GM23338 (cell line): ENCODE measurements around the gene ZNF142. TPM values are rescaled to one million over a fixed set of nuclear protein-coding genes. Genes with fewer than 3 reads are reported as not detected.

Source experiments
- EZH2 ChIP-seq: fragments of 200-600 bp; sonication (generic); IDR thresholded peaks from one replicate; pipeline ENCODE4 v1.8.0; 2017; ENCODE audit warnings: antibody characterized with exemption, mild to moderate bottlenecking, low read depth; ENCODE audit not compliant: unreplicated experiment
- NANOG ChIP-seq: IDR thresholded peaks from 2 replicates; pipeline ENCODE4 v1.6.1; 2016; ENCODE audit warnings: antibody characterized with exemption, borderline replicate concordance
- ZNF462 ChIP-seq: fragments of 250-450 bp; sonication (Bioruptor Pico); IDR thresholded peaks from 2 replicates; pipeline ENCODE4 v1.5.0; 2020; ENCODE audit warnings: mild to moderate bottlenecking, moderate library complexity
- polyA plus RNA-seq: library from polyadenylated mRNA; unstranded; fragments of >200 nt; fragmentation: Nextera tagmentation; extraction: Ambion mirVana; gene quantifications from 2 replicates; pipeline ENCODE4 v1.2.1, GENCODE V29; 2016
- small RNA-seq: library from RNA; depleted of rRNA; stranded (forward); fragments of <200 nt; gene quantifications from one replicate; pipeline ENCODE3, GENCODE V24; 2014; ENCODE audit warnings: low replicate concordance
- total RNA-seq: library from RNA; depleted of rRNA; stranded (reverse); fragments of >200 nt; shearing (Covaris generic); gene quantifications from 2 replicates; pipeline ENCODE4 v1.2.3, GENCODE V29; 2014; rRNA removed

The ZNF142 gene
- total and polyA plus RNA-seq, 2 experiments from 2014 or later = 14.9 to 32.8 TPM

- TF ChIP-seq ZNF462 (CRISPR knock-in tag) (no peak), NANOG (no peak), EZH2 (no peak)
These were observed 54.0 kb downstream of the ZNF142 start (continued) for GRCh38 chr2:218605432-218605831.

Small RNA genes within 50 kb of the gene (small RNA-seq; reads per million reads assigned to genes)
- not detected for gene RNU6-136P

Other genes starting within 250 kb of the ZNF142 start
- gene VIL1, start 240.5 kb downstream of the ZNF142 start, total RNA-seq = 5.9 and 9.2 TPM in 2 replicates
- 2.3 and 3.5 TPM in 2 replicates for gene VIL1, start 240.5 kb downstream of the ZNF142 start, polyA plus RNA-seq
- 18.7 and 21.0 TPM in 2 replicates for gene USP37, start 91.3 kb downstream of the ZNF142 start, total RNA-seq
- 7.4 and 8.2 TPM in 2 replicates for gene USP37, start 91.3 kb downstream of the ZNF142 start, polyA plus RNA-seq
- gene CNOT9, start 90.8 kb downstream of the ZNF142 start, total RNA-seq = 93.9 and 132 TPM in 2 replicates
- gene CNOT9, start 90.8 kb downstream of the ZNF142 start, polyA plus RNA-seq = 51.8 and 55.3 TPM in 2 replicates
- gene PLCD4, start 51.7 kb downstream of the ZNF142 start, total RNA-seq = 0.80 TPM in 1 of 2 replicates, not detected in the other
- 1.3 and 1.7 TPM in 2 replicates for gene PLCD4, start 51.7 kb downstream of the ZNF142 start, polyA plus RNA-seq
- 16.9 and 23.5 TPM in 2 replicates for gene BCS1L, start 60 bp upstream of the ZNF142 start, total RNA-seq
- 28.9 and 31.6 TPM in 2 replicates for gene BCS1L, start 60 bp upstream of the ZNF142 start, polyA plus RNA-seq
- 18.3 and 22.1 TPM in 2 replicates for gene RNF25, start 12.4 kb upstream of the ZNF142 start, total RNA-seq
- 22.2 and 26.8 TPM in 2 replicates for gene RNF25, start 12.4 kb upstream of the ZNF142 start, polyA plus RNA-seq
- 24.2 and 26.3 TPM in 2 replicates for gene STK36, start 12.5 kb upstream of the ZNF142 start, total RNA-seq
- 17.2 and 21.2 TPM in 2 replicates for gene STK36, start 12.5 kb upstream of the ZNF142 start, polyA plus RNA-seq
- 77.8 and 86.9 TPM in 2 replicates for gene TTLL4, start 51.2 kb upstream of the ZNF142 start, total RNA-seq
- 48.7 and 53.5 TPM in 2 replicates for gene TTLL4, start 51.2 kb upstream of the ZNF142 start, polyA plus RNA-seq
- 4.2 and 6.9 TPM in 2 replicates for gene CYP27A1, start 122.5 kb upstream of the ZNF142 start, total RNA-seq
- gene CYP27A1, start 122.5 kb upstream of the ZNF142 start, polyA plus RNA-seq = 2.0 and 2.2 TPM in 2 replicates
- gene PRKAG3, start 172.2 kb upstream of the ZNF142 start, total RNA-seq = not detected in 2 replicates
- gene PRKAG3, start 172.2 kb upstream of the ZNF142 start, polyA plus RNA-seq = not detected in 2 replicates
- not detected in 2 replicates for gene WNT6, start 200.2 kb upstream of the ZNF142 start, total RNA-seq
- gene WNT6, start 200.2 kb upstream of the ZNF142 start, polyA plus RNA-seq = not detected in 2 replicates
- not detected in 2 replicates for gene WNT10A, start 221.2 kb upstream of the ZNF142 start, total RNA-seq
- gene WNT10A, start 221.2 kb upstream of the ZNF142 start, polyA plus RNA-seq = not detected in 2 replicates